ENCODE results near the gene GPR137. TPM values are rescaled to one million over a fixed set of nuclear protein-coding genes. Genes with fewer than 3 reads are reported as not detected.

Gene GPR137
- total and polyA plus RNA-seq, 4 donors, result 6.7 to 22.2 (median 9.0) TPM

DNA sequence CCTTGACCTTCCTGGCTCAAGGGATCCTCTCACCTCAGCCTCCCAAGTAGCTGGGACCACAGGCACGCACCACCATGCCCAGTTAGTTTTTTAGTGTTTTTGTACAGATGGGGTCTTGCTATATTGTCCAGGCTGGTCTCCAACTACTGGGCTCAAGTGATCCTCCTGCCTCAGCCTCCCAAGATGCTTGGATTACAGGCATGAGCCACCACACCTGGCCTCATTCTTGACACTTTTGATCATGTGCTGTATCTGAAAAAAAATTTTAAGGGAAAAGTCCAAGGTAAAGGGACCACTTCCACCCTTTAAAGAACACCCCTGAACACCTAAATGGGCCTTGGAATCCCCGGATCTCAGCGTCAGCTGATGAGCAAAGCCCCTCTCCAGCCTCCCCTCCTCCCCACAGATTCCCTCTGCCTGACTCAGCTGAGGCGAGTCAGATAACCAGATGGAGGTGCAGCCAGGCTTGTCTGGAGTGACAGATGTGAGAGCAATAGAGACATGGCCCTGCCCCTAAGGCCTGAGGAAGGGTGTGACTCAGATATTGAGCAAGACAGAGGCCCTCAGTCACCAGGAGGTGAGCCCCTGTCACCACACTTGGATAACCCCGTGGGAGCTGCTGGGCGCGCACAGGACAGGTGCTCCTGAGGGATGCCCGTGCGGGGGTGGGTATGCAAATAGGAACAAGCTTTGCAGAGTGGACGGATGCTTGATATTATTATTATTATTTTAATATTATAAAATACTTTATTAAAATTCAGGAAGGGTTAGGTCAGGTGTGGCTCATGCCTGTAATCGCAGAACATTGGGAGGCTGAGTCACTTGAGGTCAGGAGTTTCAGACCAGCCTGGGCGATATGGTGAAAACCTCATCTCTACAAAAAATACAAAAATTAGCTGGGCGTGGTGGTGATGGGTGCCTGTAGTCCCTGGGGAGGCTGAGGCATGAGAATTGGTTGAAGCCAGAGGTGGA, 49.4 kb downstream of the GPR137 start:
- DNase-seq (ENCODE audit: low spot score), result peak; percentile 77
- Histone ChIP-seq H3K27ac (ENCODE audit: low read depth in 1 of 2, low read length in 2 of 2) (no peak overlapping the region), H3K27me3 (ENCODE audit: control insufficient read depth in 4 of 4, insufficient read depth in 4 of 4, low read length in 3 of 4) (no peaks in the 10 kb centered on the region), H3K4me3 (ENCODE audit: low read depth in 1 of 3, low read length in 3 of 3) (no peak overlapping the region), H3K36me3 (ENCODE audit: control insufficient read depth in 4 of 4, insufficient read depth in 3 of 4, low read depth in 1 of 4, low read length in 3 of 4) (no peaks in the 10 kb centered on the region), H3K4me1 (ENCODE audit: control insufficient read depth in 4 of 4, insufficient read depth in 4 of 4, low read length in 3 of 4) (peaks cover 0 to 4% (median 0%) of the 10 kb centered on the region in 4 donors), H3K9me3 (ENCODE audit: control insufficient read depth in 4 of 4, low read length in 3 of 4) (no peaks in the 10 kb centered on the region), H3K9ac (ENCODE audit: low read depth in 1 of 2, low read length in 2 of 2) (no peak overlapping the region)
- TF ChIP-seq CTCF (IDR thresholded peaks at IDR 0.05; ENCODE audit: low read depth, low read length, missing input control) (no peak), FOXA2 (IDR thresholded peaks at IDR 0.05) (no peak)
- TF ChIP-seq, protein P1, sequence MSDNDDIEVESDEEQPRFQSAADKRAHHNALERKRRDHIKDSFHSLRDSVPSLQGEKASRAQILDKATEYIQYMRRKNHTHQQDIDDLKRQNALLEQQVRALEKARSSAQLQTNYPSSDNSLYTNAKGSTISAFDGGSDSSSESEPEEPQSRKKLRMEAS (IDR thresholded peaks at IDR 0.05), result no peak
- 74% methylated on average over 13 of the region's 13 CpGs for WGBS

GRCh38 chr11:64337538-64338249, 52.0 kb downstream of the GPR137 start:
- Histone ChIP-seq H3K4me3 (ENCODE audit: low read depth in 1 of 3, low read length in 3 of 3) (no peak overlapping the region), H3K36me3 (ENCODE audit: control insufficient read depth in 4 of 4, insufficient read depth in 3 of 4, low read depth in 1 of 4, low read length in 3 of 4) (no peaks in the 10 kb centered on the region), H3K27ac (ENCODE audit: low read depth in 1 of 2, low read length in 2 of 2) (no peak overlapping the region), H3K27me3 (ENCODE audit: control insufficient read depth in 4 of 4, insufficient read depth in 4 of 4, low read length in 3 of 4) (no peaks in the 10 kb centered on the region), H3K4me1 (ENCODE audit: control insufficient read depth in 4 of 4, insufficient read depth in 4 of 4, low read length in 3 of 4) (peaks cover 0 to 7% (median 6%) of the 10 kb centered on the region in 4 donors), H3K9ac (ENCODE audit: low read depth in 1 of 2, low read length in 2 of 2) (no peak overlapping the region), H3K9me3 (ENCODE audit: control insufficient read depth in 4 of 4, low read length in 3 of 4) (no peaks in the 10 kb centered on the region)
- TF ChIP-seq YY1 (IDR thresholded peaks at IDR 0.05), result no peak
- TF ChIP-seq, protein P1 (IDR thresholded peaks at IDR 0.05), result no peak
- TF ChIP-seq FOXA2 (IDR thresholded peaks at IDR 0.05), result no peak
- TF ChIP-seq TAF1 (conservative IDR thresholded peaks at IDR 0.05), result no peak
- no peak for TF ChIP-seq JUND (IDR thresholded peaks at IDR 0.05)
- TF ChIP-seq HNF4A (conservative IDR thresholded peaks at IDR 0.05), result no peak
- TF ChIP-seq SP1 (IDR thresholded peaks at IDR 0.05), result no peak
- TF ChIP-seq GABPA (IDR thresholded peaks at IDR 0.05 in 1 of 2, conservative IDR thresholded peaks at IDR 0.05 in 1 of 2), result no peak
- no peak for TF ChIP-seq RAD21 (IDR thresholded peaks at IDR 0.05)
- TF ChIP-seq HNF4G (IDR thresholded peaks at IDR 0.05), result no peak
- TF ChIP-seq, protein P2, sequence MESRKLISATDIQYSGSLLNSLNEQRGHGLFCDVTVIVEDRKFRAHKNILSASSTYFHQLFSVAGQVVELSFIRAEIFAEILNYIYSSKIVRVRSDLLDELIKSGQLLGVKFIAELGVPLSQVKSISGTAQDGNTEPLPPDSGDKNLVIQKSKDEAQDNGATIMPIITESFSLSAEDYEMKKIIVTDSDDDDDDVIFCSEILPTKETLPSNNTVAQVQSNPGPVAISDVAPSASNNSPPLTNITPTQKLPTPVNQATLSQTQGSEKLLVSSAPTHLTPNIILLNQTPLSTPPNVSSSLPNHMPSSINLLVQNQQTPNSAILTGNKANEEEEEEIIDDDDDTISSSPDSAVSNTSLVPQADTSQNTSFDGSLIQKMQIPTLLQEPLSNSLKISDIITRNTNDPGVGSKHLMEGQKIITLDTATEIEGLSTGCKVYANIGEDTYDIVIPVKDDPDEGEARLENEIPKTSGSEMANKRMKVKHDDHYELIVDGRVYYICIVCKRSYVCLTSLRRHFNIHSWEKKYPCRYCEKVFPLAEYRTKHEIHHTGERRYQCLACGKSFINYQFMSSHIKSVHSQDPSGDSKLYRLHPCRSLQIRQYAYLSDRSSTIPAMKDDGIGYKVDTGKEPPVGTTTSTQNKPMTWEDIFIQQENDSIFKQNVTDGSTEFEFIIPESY (IDR thresholded peaks at IDR 0.05), result no peak
- TF ChIP-seq CTCF (IDR thresholded peaks at IDR 0.05; ENCODE audit: low read depth, low read length, missing input control), result no peak
- TF ChIP-seq EGR1 (IDR thresholded peaks at IDR 0.05; ENCODE audit: low read depth in 2 of 2), result no peak
- TF ChIP-seq, protein P3, sequence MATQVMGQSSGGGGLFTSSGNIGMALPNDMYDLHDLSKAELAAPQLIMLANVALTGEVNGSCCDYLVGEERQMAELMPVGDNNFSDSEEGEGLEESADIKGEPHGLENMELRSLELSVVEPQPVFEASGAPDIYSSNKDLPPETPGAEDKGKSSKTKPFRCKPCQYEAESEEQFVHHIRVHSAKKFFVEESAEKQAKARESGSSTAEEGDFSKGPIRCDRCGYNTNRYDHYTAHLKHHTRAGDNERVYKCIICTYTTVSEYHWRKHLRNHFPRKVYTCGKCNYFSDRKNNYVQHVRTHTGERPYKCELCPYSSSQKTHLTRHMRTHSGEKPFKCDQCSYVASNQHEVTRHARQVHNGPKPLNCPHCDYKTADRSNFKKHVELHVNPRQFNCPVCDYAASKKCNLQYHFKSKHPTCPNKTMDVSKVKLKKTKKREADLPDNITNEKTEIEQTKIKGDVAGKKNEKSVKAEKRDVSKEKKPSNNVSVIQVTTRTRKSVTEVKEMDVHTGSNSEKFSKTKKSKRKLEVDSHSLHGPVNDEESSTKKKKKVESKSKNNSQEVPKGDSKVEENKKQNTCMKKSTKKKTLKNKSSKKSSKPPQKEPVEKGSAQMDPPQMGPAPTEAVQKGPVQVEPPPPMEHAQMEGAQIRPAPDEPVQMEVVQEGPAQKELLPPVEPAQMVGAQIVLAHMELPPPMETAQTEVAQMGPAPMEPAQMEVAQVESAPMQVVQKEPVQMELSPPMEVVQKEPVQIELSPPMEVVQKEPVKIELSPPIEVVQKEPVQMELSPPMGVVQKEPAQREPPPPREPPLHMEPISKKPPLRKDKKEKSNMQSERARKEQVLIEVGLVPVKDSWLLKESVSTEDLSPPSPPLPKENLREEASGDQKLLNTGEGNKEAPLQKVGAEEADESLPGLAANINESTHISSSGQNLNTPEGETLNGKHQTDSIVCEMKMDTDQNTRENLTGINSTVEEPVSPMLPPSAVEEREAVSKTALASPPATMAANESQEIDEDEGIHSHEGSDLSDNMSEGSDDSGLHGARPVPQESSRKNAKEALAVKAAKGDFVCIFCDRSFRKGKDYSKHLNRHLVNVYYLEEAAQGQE (IDR thresholded peaks at IDR 0.05), result no peak
- 77% methylated on average over 8 of the region's 8 CpGs for WGBS
- no peak for DNase-seq (ENCODE audit: low spot score)
